ENCODE measurements around the gene THAP9. TPM values are rescaled to one million over a fixed set of nuclear protein-coding genes. Genes with fewer than 3 reads are reported as not detected.

Gene THAP9
- total RNA-seq, 2 experiments from 2014 or later: 10.5 to 16.4 TPM

DNA sequence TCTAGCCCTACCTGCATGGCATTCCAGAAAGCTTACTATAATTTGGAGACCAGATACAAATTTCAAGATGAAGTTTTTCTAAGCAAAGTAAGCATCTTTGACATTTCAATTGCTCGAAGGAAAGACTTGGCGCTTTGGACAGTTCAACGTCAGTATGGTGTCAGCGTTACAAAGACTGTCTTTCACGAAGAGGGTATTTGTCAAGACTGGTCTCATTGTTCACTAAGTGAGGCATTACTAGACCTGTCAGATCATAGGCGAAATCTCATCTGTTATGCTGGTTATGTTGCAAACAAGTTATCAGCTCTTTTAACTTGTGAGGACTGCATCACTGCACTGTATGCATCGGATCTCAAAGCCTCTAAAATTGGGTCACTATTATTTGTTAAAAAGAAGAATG, 17.6 kb downstream of the THAP9 start:
- peaks cover 6% of the 10 kb centered on the region for H3K4me1 ChIP-seq (ENCODE audit: insufficient read depth, low read length, poor library complexity, severe bottlenecking)
- H3K79me2 ChIP-seq (ENCODE audit: insufficient read depth, low read depth, low read length): no peaks in the 10 kb centered on the region
- no peak overlapping the region for H2AFZ ChIP-seq (ENCODE audit: low read length)
- H3K4me2 ChIP-seq (ENCODE audit: low read length): no peak overlapping the region
- no peak overlapping the region for H3K27ac ChIP-seq (ENCODE audit: low read depth, low read length, poor library complexity, severe bottlenecking)
- no peaks in the 10 kb centered on the region for H3K9me2 ChIP-seq (ENCODE audit: insufficient read depth, low read length)
- no peak for DNase-seq (ENCODE audit: low spot score)
- TF ChIP-seq EZH2phosphoT487 (IDR thresholded peaks at IDR 0.05; ENCODE audit: borderline replicate concordance, low read depth, low read length): no peak
- TF ChIP-seq, protein P1, sequence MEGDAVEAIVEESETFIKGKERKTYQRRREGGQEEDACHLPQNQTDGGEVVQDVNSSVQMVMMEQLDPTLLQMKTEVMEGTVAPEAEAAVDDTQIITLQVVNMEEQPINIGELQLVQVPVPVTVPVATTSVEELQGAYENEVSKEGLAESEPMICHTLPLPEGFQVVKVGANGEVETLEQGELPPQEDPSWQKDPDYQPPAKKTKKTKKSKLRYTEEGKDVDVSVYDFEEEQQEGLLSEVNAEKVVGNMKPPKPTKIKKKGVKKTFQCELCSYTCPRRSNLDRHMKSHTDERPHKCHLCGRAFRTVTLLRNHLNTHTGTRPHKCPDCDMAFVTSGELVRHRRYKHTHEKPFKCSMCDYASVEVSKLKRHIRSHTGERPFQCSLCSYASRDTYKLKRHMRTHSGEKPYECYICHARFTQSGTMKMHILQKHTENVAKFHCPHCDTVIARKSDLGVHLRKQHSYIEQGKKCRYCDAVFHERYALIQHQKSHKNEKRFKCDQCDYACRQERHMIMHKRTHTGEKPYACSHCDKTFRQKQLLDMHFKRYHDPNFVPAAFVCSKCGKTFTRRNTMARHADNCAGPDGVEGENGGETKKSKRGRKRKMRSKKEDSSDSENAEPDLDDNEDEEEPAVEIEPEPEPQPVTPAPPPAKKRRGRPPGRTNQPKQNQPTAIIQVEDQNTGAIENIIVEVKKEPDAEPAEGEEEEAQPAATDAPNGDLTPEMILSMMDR (conservative IDR thresholded peaks at IDR 0.05; ENCODE audit: low read length): no peak
- no peaks in the 10 kb centered on the region for H4K20me1 ChIP-seq (ENCODE audit: insufficient read depth, low read length)
- H3K36me3 ChIP-seq (ENCODE audit: insufficient read depth, low read length): peaks cover 64% of the 10 kb centered on the region
- no peak overlapping the region for H3K4me3 ChIP-seq (ENCODE audit: low read depth, low read length, poor library complexity, severe bottlenecking)
- POLR2A ChIA-PET: interaction anchor here (1.0 kb wide), 1 partner anchor 88 kb away, joined by 3 read pairs; no protein-coding TSS in a partner anchor
- H3K9me3 ChIP-seq (ENCODE audit: low read length): no peaks in the 10 kb centered on the region
- CTCF ChIA-PET (ENCODE audit: unreplicated experiment): no interaction called here
- intact Hi-C loops (cut with micrococcal nuclease; ENCODE audit: unreplicated experiment): no loop called here
- BruUV-seq (replicated peaks): no TSS peak

- POLR2A ChIA-PET: interaction anchor here (0.6 kb wide), 1 partner anchor 1168 kb away, joined by 3 read pairs; no protein-coding TSS in a partner anchor
- Histone ChIP-seq H3K4me2 (ENCODE audit: low read length) (no peak overlapping the region), H3K4me1 (ENCODE audit: insufficient read depth, low read length, poor library complexity, severe bottlenecking) (peaks cover 6% of the 10 kb centered on the region), H3K27ac (ENCODE audit: low read depth, low read length, poor library complexity, severe bottlenecking) (no peak overlapping the region), H3K36me3 (ENCODE audit: insufficient read depth, low read length) (peaks cover 68% of the 10 kb centered on the region), H3K9me3 (ENCODE audit: low read length) (no peaks in the 10 kb centered on the region), H3K4me3 (ENCODE audit: low read depth, low read length, poor library complexity, severe bottlenecking) (no peak overlapping the region), H3K9me2 (ENCODE audit: insufficient read depth, low read length) (no peaks in the 10 kb centered on the region), H3K79me2 (ENCODE audit: insufficient read depth, low read depth, low read length) (no peaks in the 10 kb centered on the region), H2AFZ (ENCODE audit: low read length) (no peak overlapping the region), H4K20me1 (ENCODE audit: insufficient read depth, low read length) (no peaks in the 10 kb centered on the region)
- CTCF ChIA-PET (ENCODE audit: unreplicated experiment): no interaction called here
- intact Hi-C loops (cut with micrococcal nuclease; ENCODE audit: unreplicated experiment): no loop called here
- no peak for DNase-seq (ENCODE audit: low spot score)
- no TSS peak for BruUV-seq (replicated peaks)
- TF ChIP-seq, protein P1 (conservative IDR thresholded peaks at IDR 0.05; ENCODE audit: low read length): no peak
- TF ChIP-seq EZH2phosphoT487 (IDR thresholded peaks at IDR 0.05; ENCODE audit: borderline replicate concordance, low read depth, low read length): no peak
Measured at GRCh38 chr4:82919386-82919785, 18.9 kb downstream of the THAP9 start.

- ChIA-PET POLR2A (interaction anchor here (1.3 kb wide), 1 partner anchor 15 kb away, joined by 4 read pairs; no protein-coding TSS in a partner anchor), CTCF (ENCODE audit: unreplicated experiment) (no interaction called here)
- no peak for TF ChIP-seq EZH2phosphoT487 (IDR thresholded peaks at IDR 0.05; ENCODE audit: borderline replicate concordance, low read depth, low read length)
- TF ChIP-seq, protein P1 (conservative IDR thresholded peaks at IDR 0.05; ENCODE audit: low read length): no peak
- Histone ChIP-seq H3K9me3 (ENCODE audit: low read length) (no peaks in the 10 kb centered on the region), H3K36me3 (ENCODE audit: insufficient read depth, low read length) (peaks cover 76% of the 10 kb centered on the region), H4K20me1 (ENCODE audit: insufficient read depth, low read length) (no peaks in the 10 kb centered on the region), H3K79me2 (ENCODE audit: insufficient read depth, low read depth, low read length) (peaks cover 5% of the 10 kb centered on the region; the same call in 1 of the 2 replicates), H3K9me2 (ENCODE audit: insufficient read depth, low read length) (no peaks in the 10 kb centered on the region), H3K4me3 (ENCODE audit: low read depth, low read length, poor library complexity, severe bottlenecking) (no peak overlapping the region), H3K4me2 (ENCODE audit: low read length) (no peak overlapping the region), H2AFZ (ENCODE audit: low read length) (no peak overlapping the region), H3K27ac (ENCODE audit: low read depth, low read length, poor library complexity, severe bottlenecking) (no peak overlapping the region), H3K4me1 (ENCODE audit: insufficient read depth, low read length, poor library complexity, severe bottlenecking) (peaks cover 6% of the 10 kb centered on the region)
- intact Hi-C loops (cut with micrococcal nuclease; ENCODE audit: unreplicated experiment): no loop called here
- no peak for DNase-seq (ENCODE audit: low spot score)
- no TSS peak for BruUV-seq (replicated peaks)
Measured at GRCh38 chr4:82921795-82922194, 21.3 kb downstream of the THAP9 start.
